ENCODE data around the gene KCNJ5. TPM values are rescaled to one million over a fixed set of nuclear protein-coding genes. Genes with fewer than 3 reads are reported as not detected.

The KCNJ5 gene
- total RNA-seq, 2 donors from 2014 or later = 3.5 to 6.9 TPM

- TF ChIP-seq, protein P1, sequence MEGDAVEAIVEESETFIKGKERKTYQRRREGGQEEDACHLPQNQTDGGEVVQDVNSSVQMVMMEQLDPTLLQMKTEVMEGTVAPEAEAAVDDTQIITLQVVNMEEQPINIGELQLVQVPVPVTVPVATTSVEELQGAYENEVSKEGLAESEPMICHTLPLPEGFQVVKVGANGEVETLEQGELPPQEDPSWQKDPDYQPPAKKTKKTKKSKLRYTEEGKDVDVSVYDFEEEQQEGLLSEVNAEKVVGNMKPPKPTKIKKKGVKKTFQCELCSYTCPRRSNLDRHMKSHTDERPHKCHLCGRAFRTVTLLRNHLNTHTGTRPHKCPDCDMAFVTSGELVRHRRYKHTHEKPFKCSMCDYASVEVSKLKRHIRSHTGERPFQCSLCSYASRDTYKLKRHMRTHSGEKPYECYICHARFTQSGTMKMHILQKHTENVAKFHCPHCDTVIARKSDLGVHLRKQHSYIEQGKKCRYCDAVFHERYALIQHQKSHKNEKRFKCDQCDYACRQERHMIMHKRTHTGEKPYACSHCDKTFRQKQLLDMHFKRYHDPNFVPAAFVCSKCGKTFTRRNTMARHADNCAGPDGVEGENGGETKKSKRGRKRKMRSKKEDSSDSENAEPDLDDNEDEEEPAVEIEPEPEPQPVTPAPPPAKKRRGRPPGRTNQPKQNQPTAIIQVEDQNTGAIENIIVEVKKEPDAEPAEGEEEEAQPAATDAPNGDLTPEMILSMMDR (IDR thresholded peaks at IDR 0.05) = no peak
- no peaks in the 10 kb centered on the region for H3K36me3 ChIP-seq
- no peaks in the 10 kb centered on the region for H3K9me3 ChIP-seq
- H3K4me1 ChIP-seq (ENCODE audit: control insufficient read depth in 1 of 2, low read depth in 2 of 2) = no peaks in the 10 kb centered on the region
- H3K4me3 ChIP-seq = no peak overlapping the region
- no peak overlapping the region for H3K27ac ChIP-seq
- H3K27me3 ChIP-seq (replicated peaks; ENCODE audit: insufficient read depth) = no peaks in the 10 kb centered on the region
- no peak for ATAC-seq (ENCODE audit: insufficient number of reproducible peaks, low FRiP score, low read depth)
- DNase-seq (ENCODE audit: low spot score) = no peak
Measured at GRCh38 chr11:128938156-128938885, 47.2 kb downstream of the KCNJ5 start.

DNA sequence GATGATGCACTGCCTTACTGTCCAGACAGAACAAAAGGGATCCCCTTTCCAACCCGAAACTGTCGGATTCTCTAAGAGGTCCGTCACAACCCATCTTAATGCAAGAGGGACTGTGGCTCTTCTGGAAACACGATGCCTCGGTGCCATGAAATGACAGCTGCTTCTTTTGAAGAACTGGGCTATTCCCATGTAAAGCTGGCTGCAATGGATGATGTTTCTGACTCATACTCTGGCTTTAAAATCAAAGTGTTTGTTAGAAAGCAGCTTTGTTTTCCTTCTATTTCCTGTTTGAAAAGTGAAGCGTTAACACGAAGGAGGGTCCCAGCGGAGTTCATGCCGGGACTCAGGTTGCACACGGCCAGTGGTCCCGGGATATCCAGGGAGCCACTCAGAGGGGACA is 48.4 kb downstream of the KCNJ5 start:
- no peaks in the 10 kb centered on the region for H3K4me1 ChIP-seq (ENCODE audit: control insufficient read depth in 1 of 2, low read depth in 2 of 2)
- no peaks in the 10 kb centered on the region for H3K36me3 ChIP-seq
- DNase-seq (ENCODE audit: low spot score) = no peak
- H3K27ac ChIP-seq = no peak overlapping the region
- no peaks in the 10 kb centered on the region for H3K9me3 ChIP-seq
- ATAC-seq (ENCODE audit: insufficient number of reproducible peaks, low FRiP score, low read depth) = no peak
- TF ChIP-seq, protein P1 (IDR thresholded peaks at IDR 0.05) = no peak
- H3K27me3 ChIP-seq (replicated peaks; ENCODE audit: insufficient read depth) = no peaks in the 10 kb centered on the region
- no peak overlapping the region for H3K4me3 ChIP-seq

- Histone ChIP-seq H3K27ac (no peak overlapping the region), H3K36me3 (no peaks in the 10 kb centered on the region), H3K4me1 (ENCODE audit: control insufficient read depth in 1 of 2, low read depth in 2 of 2) (no peaks in the 10 kb centered on the region), H3K27me3 (replicated peaks; ENCODE audit: insufficient read depth) (no peaks in the 10 kb centered on the region), H3K4me3 (no peak overlapping the region), H3K9me3 (no peaks in the 10 kb centered on the region)
- ATAC-seq (ENCODE audit: insufficient number of reproducible peaks, low FRiP score, low read depth) (no peak), DNase-seq (ENCODE audit: low spot score) (no peak)
- TF ChIP-seq, protein P1 (IDR thresholded peaks at IDR 0.05) = no peak
Measured at GRCh38 chr11:128940156-128940555, 49.0 kb downstream of the KCNJ5 start.

DNA sequence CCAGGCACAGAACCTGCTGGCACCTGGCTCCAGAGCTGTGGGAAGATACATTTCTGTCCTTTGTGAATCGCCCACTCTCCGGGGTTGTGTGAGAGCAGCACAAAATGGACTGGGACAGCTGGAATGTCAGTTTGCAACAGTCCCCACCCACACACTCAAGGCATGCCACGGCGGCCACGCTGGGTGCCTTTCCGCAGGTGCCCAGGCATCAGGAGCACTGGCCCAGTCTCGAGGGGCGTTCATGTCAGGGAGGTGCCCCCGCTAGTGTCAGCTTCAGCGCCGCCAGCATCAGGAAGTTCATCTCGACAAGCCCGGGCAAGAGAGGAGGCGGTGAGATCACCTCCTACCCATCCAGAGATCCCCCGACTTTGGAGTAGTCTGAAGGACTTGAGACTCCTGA is 49.4 kb downstream of the KCNJ5 start:
- no peak for ATAC-seq (ENCODE audit: insufficient number of reproducible peaks, low FRiP score, low read depth)

GRCh38 chr11:128941110-128941509 is 50.0 kb downstream of the KCNJ5 start:
- ATAC-seq (ENCODE audit: insufficient number of reproducible peaks, low FRiP score, low read depth) = no peak
- Histone ChIP-seq H3K36me3 (no peaks in the 10 kb centered on the region), H3K4me3 (no peak overlapping the region), H3K27ac (no peak overlapping the region), H3K4me1 (ENCODE audit: control insufficient read depth in 1 of 2, low read depth in 2 of 2) (no peaks in the 10 kb centered on the region), H3K9me3 (no peaks in the 10 kb centered on the region), H3K27me3 (replicated peaks; ENCODE audit: insufficient read depth) (no peaks in the 10 kb centered on the region)
- DNase-seq (ENCODE audit: low spot score) = no peak
- TF ChIP-seq, protein P1 (IDR thresholded peaks at IDR 0.05) = no peak

More for the DNA sequence above, 49.4 kb downstream of the KCNJ5 start:
- no peak for DNase-seq (ENCODE audit: low spot score)
- TF ChIP-seq, protein P1 (IDR thresholded peaks at IDR 0.05) = no peak
- no peaks in the 10 kb centered on the region for H3K9me3 ChIP-seq
- H3K36me3 ChIP-seq = no peaks in the 10 kb centered on the region
- no peak overlapping the region for H3K27ac ChIP-seq
- no peaks in the 10 kb centered on the region for H3K4me1 ChIP-seq (ENCODE audit: control insufficient read depth in 1 of 2, low read depth in 2 of 2)
- no peaks in the 10 kb centered on the region for H3K27me3 ChIP-seq (replicated peaks; ENCODE audit: insufficient read depth)
- H3K4me3 ChIP-seq = no peak overlapping the region

Measured in thoracic aorta (tissue), 2 donors.